Aorta (tissue), 5 donors: ENCODE data around the gene MYO7B. TPM values are rescaled to one million over a fixed set of nuclear protein-coding genes. Genes with fewer than 3 reads are reported as not detected.

Experiments
- ATAC-seq: fragments of 200-7000 bp; cut with Tn5 transposase; one replicate; pipeline ENCODE4 v1.9.1; 2022; ENCODE audit warnings: moderate library complexity; ENCODE audit not compliant: low FRiP score
- DNase-seq, 2 donors: peaks; one replicate each; pipeline ENCODE4 v3.0.0-alpha.2; 2020
- H3K27ac ChIP-seq, 2 donors: one replicate each; pipeline ENCODE4 v1.5.1; 2013; ENCODE audit warnings: low read length in 2 of 2, mild to moderate bottlenecking in 2 of 2, moderate library complexity in 2 of 2, control low read depth in 1 of 2, inconsistent platforms in 1 of 2, low read depth in 1 of 2
- H3K27me3 ChIP-seq, 2 donors: one replicate each; pipeline ENCODE4 v1.6.1; 2013; ENCODE audit warnings: control low read depth in 1 of 2, low read length in 1 of 2, mild to moderate bottlenecking in 1 of 2, moderate library complexity in 1 of 2; ENCODE audit not compliant: insufficient read depth in 2 of 2, control insufficient read depth in 1 of 2
- H3K36me3 ChIP-seq, 2 donors: one replicate each; pipeline ENCODE4 v1.6.1; 2013; ENCODE audit warnings: control low read depth in 1 of 2, low read length in 1 of 2, mild to moderate bottlenecking in 1 of 2; ENCODE audit not compliant: insufficient read depth in 2 of 2, control insufficient read depth in 1 of 2
- H3K4me1 ChIP-seq, 2 donors: one replicate each; pipeline ENCODE4 v1.6.1; 2013; ENCODE audit warnings: low read length in 2 of 2, control low read depth in 1 of 2, mild to moderate bottlenecking in 1 of 2, moderate library complexity in 1 of 2; ENCODE audit not compliant: insufficient read depth in 2 of 2, control insufficient read depth in 1 of 2
- H3K4me3 ChIP-seq, 2 donors: one replicate each; pipeline ENCODE4 v1.5.1; 2013; ENCODE audit warnings: low read length in 2 of 2, control low read depth in 1 of 2, mild to moderate bottlenecking in 1 of 2
- H3K9me3 ChIP-seq: one replicate; pipeline ENCODE4 v1.6.1; 2013; ENCODE audit warnings: mild to moderate bottlenecking, low read length; ENCODE audit not compliant: control insufficient read depth
- WGBS, 2 donors: extraction: QIAGEN DNeasy Blood & Tissue Kit; methylation state at CpG; one replicate each; pipeline ENCODE4 v1.1.7; 2013; 5-methylcytosine and 5-hydroxymethylcytosine counted together
- intact Hi-C, 2 donors: fragments of 100-400 bp; cut with DNase I; formaldehyde crosslinking; loops; one replicate each; pipeline versions ENCODE4 v1.14.2 to v1.15.0; 2022
- polyA plus RNA-seq, 2 donors: library from polyadenylated mRNA; stranded (reverse); fragments of 200-250 nt; gene quantifications; one replicate each; pipeline ENCODE4 v1.2.3, GENCODE V29; 2013
- total RNA-seq, 2 donors: library from RNA; stranded (reverse); fragmentation: NEBNext Ultra II Directional; extraction: Animal tissue kit (Norgen Biotek cat#: 25700); gene quantifications; one replicate each; pipeline ENCODE4 v1.2.1, GENCODE V29; 2021
- donor health status: healthy with polysubstance abuse.
- donor health status: Bipolar disorder and iron deficiency.
- donor health status: DM: no; HTN: no; CAD: no.
- donor health status: DM: no; HTN: no; CAD: no.
- donor health status: DM: yes; HTN: yes; CAD: no.

The MYO7B gene
- total and polyA plus RNA-seq, 4 donors = 0.32 to 26.3 (median 1.6) TPM

- no peaks in the 10 kb centered on the region for H3K4me1 ChIP-seq
- intact Hi-C loops = loop anchor here in 1 of 2 donors (5.0 kb wide), 1 partner anchor 48 kb away; no protein-coding TSS in a partner anchor
- no peaks in the 10 kb centered on the region for H3K27me3 ChIP-seq
- ATAC-seq (no peak), DNase-seq (no peak)
- 80 to 82% methylated on average over 19 of the region's 19 CpGs for WGBS, 2 donors
- H3K4me3 ChIP-seq = no peak overlapping the region
- no peaks in the 10 kb centered on the region for H3K9me3 ChIP-seq
- no peaks in the 10 kb centered on the region for H3K36me3 ChIP-seq
- H3K27ac ChIP-seq = no peak overlapping the region
Observed at GRCh38 chr2:127644066-127645025, 108.9 kb downstream of the MYO7B start.

GRCh38 chr2:127645026-127645394 is 109.5 kb downstream of the MYO7B start:
- no peaks in the 10 kb centered on the region for H3K27me3 ChIP-seq
- no peaks in the 10 kb centered on the region for H3K9me3 ChIP-seq
- intact Hi-C loops = loop anchor here in 1 of 2 donors (5.0 kb wide), 1 partner anchor 47 kb away; no protein-coding TSS in a partner anchor
- H3K27ac ChIP-seq = no peak overlapping the region
- ATAC-seq = no peak
- no peak for DNase-seq
- no peak overlapping the region for H3K4me3 ChIP-seq
- H3K4me1 ChIP-seq = no peaks in the 10 kb centered on the region
- WGBS, 2 donors = 45 to 64% methylated on average over 1 of the region's 1 CpG
- no peaks in the 10 kb centered on the region for H3K36me3 ChIP-seq

GRCh38 chr2:127645395-127646291 is 110.2 kb downstream of the MYO7B start, which contains the start of gene GPR17:
Gene GPR17 (plus strand): TSS chr2:127646153. CDS start chr2:127650736, 4,583 bp downstream.
- WGBS, 2 donors = 82 to 85% methylated on average over 35 to 37 of the region's 37 CpGs
- ATAC-seq (no peak), DNase-seq (peak in 1 of 2 donors; percentile 41)
- Histone ChIP-seq H3K4me3 (no peak within 1 kb of the TSS), H3K4me1 (no peaks in the 10 kb centered on the region), H3K27me3 (no peaks in the 10 kb centered on the region), H3K9me3 (no peaks in the 10 kb centered on the region), H3K36me3 (no peaks in the 10 kb centered on the region), H3K27ac (peak within 1 kb of the TSS in 1 of 2 donors; percentile 43)
- intact Hi-C loops = loop anchor here in 1 of 2 donors (5.0 kb wide), 1 partner anchor 47 kb away; no protein-coding TSS in a partner anchor

GRCh38 chr2:127646487-127647241 is 111.2 kb downstream of the MYO7B start:
- H3K27ac ChIP-seq = peak overlapping the region in 1 of 2 donors; percentile 43

DNA sequence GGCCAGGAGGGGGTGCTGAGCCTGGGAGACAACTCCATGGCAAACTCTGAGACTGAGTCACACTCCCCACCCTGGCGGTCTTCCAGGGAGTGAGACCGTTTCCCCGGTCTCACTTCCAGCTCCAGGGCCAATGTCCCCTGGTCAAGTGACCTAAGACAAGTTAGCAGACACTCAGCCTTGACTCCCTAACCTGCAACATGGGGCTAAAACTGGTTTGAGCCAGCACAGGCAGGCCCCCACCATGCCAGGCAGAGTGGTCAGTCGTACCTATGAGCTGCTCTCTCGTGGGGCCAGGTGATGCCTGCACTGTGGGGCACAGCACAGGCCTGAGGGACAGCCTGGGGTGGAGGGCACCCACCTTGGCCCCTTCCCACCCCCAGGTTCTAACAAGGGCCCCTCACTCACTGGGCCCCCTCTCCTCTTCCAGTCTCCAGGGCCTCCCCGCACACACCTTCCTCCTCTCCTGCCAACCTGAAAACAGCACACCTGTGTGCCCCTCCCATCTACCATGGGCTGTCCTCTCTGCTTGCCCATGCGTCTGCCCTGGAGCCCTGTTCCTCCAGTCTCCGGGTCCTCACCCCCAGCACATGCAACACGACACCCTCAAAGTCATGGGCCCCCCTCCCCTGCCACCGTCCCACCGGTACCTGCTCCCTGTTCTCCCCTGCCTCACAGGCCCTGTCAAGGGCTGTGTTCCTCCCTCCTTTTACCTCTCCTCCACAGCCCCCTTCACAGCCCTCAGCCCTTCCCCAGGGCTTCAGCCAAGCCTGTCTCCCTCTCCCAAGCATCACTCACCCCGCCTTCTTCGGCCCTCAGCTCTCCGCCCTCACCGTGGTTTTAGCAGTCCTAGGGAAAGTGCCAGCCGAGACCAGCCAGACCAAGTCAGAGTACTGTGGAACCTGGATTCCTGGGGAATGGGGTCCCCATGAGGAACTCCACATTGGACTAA is 112.0 kb downstream of the MYO7B start:
- H3K27ac ChIP-seq = peak overlapping the region in 1 of 2 donors; percentile 43
- intact Hi-C loops = loop anchor here in 1 of 2 donors (5.0 kb wide), 1 partner anchor 45 kb away; no protein-coding TSS in a partner anchor
- no peaks in the 10 kb centered on the region for H3K27me3 ChIP-seq
- DNase-seq (peak; percentile 89 to 93), ATAC-seq (peak; percentile 38)
- H3K36me3 ChIP-seq = peaks cover 0 to 3% of the 10 kb centered on the region in 2 donors
- no peak overlapping the region for H3K4me3 ChIP-seq
- WGBS, 2 donors = 46 to 50% methylated on average over 16 of the region's 16 CpGs
- H3K9me3 ChIP-seq = no peaks in the 10 kb centered on the region
- H3K4me1 ChIP-seq = no peaks in the 10 kb centered on the region

More at GRCh38 chr2:127646487-127647241, 111.2 kb downstream of the MYO7B start:
- WGBS, 2 donors = 66 to 73% methylated on average over 24 of the region's 24 CpGs
- ATAC-seq = no peak
- Histone ChIP-seq H3K4me1 (no peaks in the 10 kb centered on the region), H3K27me3 (no peaks in the 10 kb centered on the region), H3K9me3 (no peaks in the 10 kb centered on the region), H3K4me3 (no peak overlapping the region), H3K36me3 (peaks cover 0 to 3% of the 10 kb centered on the region in 2 donors)
- DNase-seq = peak in 1 of 2 donors; percentile 54
- intact Hi-C loops = loop anchor here in 1 of 2 donors (5.0 kb wide), 1 partner anchor 46 kb away; no protein-coding TSS in a partner anchor

- no peaks in the 10 kb centered on the region for H3K4me1 ChIP-seq
Observed at GRCh38 chr2:127648321-127648720, 112.8 kb downstream of the MYO7B start.

DNA sequence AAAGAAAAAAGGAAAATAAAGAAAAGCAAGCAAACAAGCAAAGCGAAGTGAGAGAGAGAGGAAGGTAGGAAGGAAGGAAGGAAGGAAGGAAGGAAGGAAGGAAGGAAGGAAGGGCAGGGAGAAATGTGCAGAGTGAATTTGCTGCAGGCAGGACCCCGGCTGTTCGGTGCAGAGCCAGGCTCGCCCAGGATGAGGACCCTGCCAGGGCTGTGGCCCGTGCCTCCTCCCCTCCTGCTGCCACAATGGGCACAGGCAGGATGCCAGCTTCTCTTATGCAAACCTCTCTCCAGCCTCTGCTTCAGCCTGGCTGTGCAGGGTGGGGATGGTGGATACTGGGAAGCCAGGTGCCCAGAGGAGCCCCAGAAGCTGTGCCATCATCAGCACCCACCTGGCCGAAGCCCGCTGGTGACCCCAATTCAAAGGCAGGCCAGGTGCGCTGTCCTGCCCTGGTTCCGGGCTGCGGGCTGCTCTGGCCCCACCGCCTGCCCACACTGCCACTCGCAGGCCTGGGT is 113.7 kb downstream of the MYO7B start:
- H3K9me3 ChIP-seq = no peaks in the 10 kb centered on the region
- H3K27ac ChIP-seq = no peak overlapping the region
- H3K4me1 ChIP-seq = no peaks in the 10 kb centered on the region
- intact Hi-C loops = loop anchor here in 1 of 2 donors (5.0 kb wide), 1 partner anchor 43 kb away; no protein-coding TSS in a partner anchor
- 53 to 54% methylated on average over 12 of the region's 12 CpGs for WGBS, 2 donors
- no peak for ATAC-seq
- no peaks in the 10 kb centered on the region for H3K27me3 ChIP-seq
- no peak overlapping the region for H3K4me3 ChIP-seq
- peak in 1 of 2 donors; percentile 52 for DNase-seq
- H3K36me3 ChIP-seq = peaks cover 0 to 3% of the 10 kb centered on the region in 2 donors

More at GRCh38 chr2:127648321-127648720, 112.8 kb downstream of the MYO7B start:
- Histone ChIP-seq H3K36me3 (peaks cover 0 to 3% of the 10 kb centered on the region in 2 donors), H3K27ac (peak overlapping the region in 1 of 2 donors; percentile 43), H3K9me3 (no peaks in the 10 kb centered on the region), H3K4me3 (no peak overlapping the region), H3K27me3 (no peaks in the 10 kb centered on the region)
- no peak for ATAC-seq
- DNase-seq = peak in 1 of 2 donors; percentile 46
- 87 to 90% methylated on average over 6 of the region's 6 CpGs for WGBS, 2 donors
- intact Hi-C loops = loop anchor here in 1 of 2 donors (5.0 kb wide), 1 partner anchor 44 kb away; no protein-coding TSS in a partner anchor
